SK-N-SH (cell line): ENCODE results near the gene KLHL5. TPM values are rescaled to one million over a fixed set of nuclear protein-coding genes. Genes with fewer than 3 reads are reported as not detected.

ENCODE experiments used
- CTCF ChIA-PET: fragments of 300-600, 350-600 bp; formaldehyde crosslinking; extraction: SDS; loops from one replicate; lab custom pipeline; 2021; lab: Yijun Ruan, JAX
- POLR2A ChIA-PET: fragments of 350-600 bp; sonication (Branson Sonifier 250); formaldehyde crosslinking; extraction: SDS; loops from one replicate; lab custom pipeline; 2020; ENCODE audit warnings: antibody characterized with exemption, inconsistent platforms; lab: Yijun Ruan, JAX
- DNase-seq: peaks from one replicate; pipeline ENCODE4 v3.0.0; 2012
- H2AFZ ChIP-seq: fragments of 200-600 bp; sonication (generic); 2 replicates; pipeline ENCODE4 v1.8.1; 2016; ENCODE audit warnings: antibody characterized with exemption, mild to moderate bottlenecking, low read depth
- H3F3A ChIP-seq: fragments of 200-600 bp; sonication (generic); replicated peaks from 2 replicates; pipeline ENCODE3; 2016; ENCODE audit warnings: antibody characterized with exemption, mild to moderate bottlenecking; ENCODE audit not compliant: insufficient read depth
- H3K27ac ChIP-seq, 2 experiments: fragments of 200-500 bp in 1 of 2; fragments of 200-600 bp in 1 of 2; sonication (Bioruptor generic) in 1 of 2; sonication (generic), shearing (Covaris generic) in 1 of 2; 2 replicates each; pipeline versions ENCODE4 v1.5.1 to v1.6.1; 2014 to 2016; ENCODE audit warnings: low read depth in 2 of 2, inconsistent platforms in 1 of 2, low read length in 1 of 2, mild to moderate bottlenecking in 1 of 2, mixed read lengths in 1 of 2
- H3K27me3 ChIP-seq: fragments of 200-600 bp; sonication (generic), shearing (Covaris generic); 2 replicates; pipeline ENCODE4 v1.6.1; 2016; ENCODE audit warnings: mixed run types; ENCODE audit not compliant: insufficient read depth
- H3K36me3 ChIP-seq, 2 experiments: fragments of 200-500 bp in 1 of 2; fragments of 200-600 bp in 1 of 2; sonication (Bioruptor generic) in 1 of 2; sonication (generic) in 1 of 2; replicated peaks in 1 of 2; 2 replicates each; pipeline versions ENCODE3 to v1.5.1; 2014 to 2016; ENCODE audit warnings: low read length in 1 of 2, mild to moderate bottlenecking in 1 of 2; ENCODE audit not compliant: insufficient read depth in 2 of 2, control insufficient read depth in 1 of 2
- H3K4me1 ChIP-seq, 2 experiments: fragments of 200-500 bp in 1 of 2; fragments of 200-600 bp in 1 of 2; sonication (Bioruptor generic) in 1 of 2; sonication (generic), shearing (Covaris generic) in 1 of 2; 2 replicates each; pipeline versions ENCODE4 v1.5.1 to v1.6.1; 2014 to 2016; ENCODE audit warnings: low read depth in 1 of 2, low read length in 1 of 2, mixed run types in 1 of 2; ENCODE audit not compliant: insufficient read depth in 2 of 2, control insufficient read depth in 1 of 2
- H3K4me2 ChIP-seq: fragments of 200-600 bp; sonication (generic), shearing (Covaris generic); 2 replicates; pipeline ENCODE4 v1.6.1; 2017; ENCODE audit warnings: mixed run types
- H3K4me3 ChIP-seq, 2 experiments: fragments of 200-500 bp in 1 of 2; fragments of 200-600 bp in 1 of 2; sonication (Bioruptor generic) in 1 of 2; sonication (generic), shearing (Covaris generic) in 1 of 2; 2 replicates each; pipeline versions ENCODE4 v1.5.1 to v1.8.1; 2014 to 2016; ENCODE audit warnings: low read depth in 2 of 2, inconsistent platforms in 1 of 2, low read length in 1 of 2, mild to moderate bottlenecking in 1 of 2, mixed read lengths in 1 of 2, moderate library complexity in 1 of 2
- H3K79me2 ChIP-seq: fragments of 200-600 bp; sonication (generic); 2 replicates; pipeline ENCODE4 v1.8.1; 2017; ENCODE audit warnings: mild to moderate bottlenecking; ENCODE audit not compliant: insufficient read depth
- H3K9ac ChIP-seq: fragments of 200-600 bp; sonication (generic); 2 replicates; pipeline ENCODE4 v1.6.1; 2017; ENCODE audit warnings: mixed run types
- H3K9me2 ChIP-seq: fragments of 200-600 bp; sonication (generic); 2 replicates; pipeline ENCODE4 v1.6.1; 2017; ENCODE audit warnings: mixed run types
- H3K9me3 ChIP-seq: fragments of 200-600 bp; sonication (generic); 2 replicates; pipeline ENCODE4 v1.6.1; 2017; ENCODE audit warnings: mixed run types, mild to moderate bottlenecking, moderate library complexity
- H4K20me1 ChIP-seq: fragments of 200-600 bp; sonication (generic); 2 replicates; pipeline ENCODE4 v1.6.1; 2017; ENCODE audit warnings: mild to moderate bottlenecking, mixed run types; ENCODE audit not compliant: insufficient read depth
- CTCF ChIP-seq: fragments of 200-600 bp; sonication (generic); IDR thresholded peaks from 2 replicates; pipeline ENCODE4 v1.6.1; 2017; ENCODE audit warnings: antibody characterized with exemption, mild to moderate bottlenecking, moderate library complexity
- EP300 ChIP-seq, 2 experiments: IDR thresholded peaks; 2 replicates each; pipeline versions ENCODE4 v1.4.0 to v1.6.1; 2012; ENCODE audit warnings: borderline replicate concordance in 1 of 2, low read depth in 1 of 2, low read length in 1 of 2
- EZH2phosphoT487 ChIP-seq: fragments of 200-600 bp; sonication (generic); IDR thresholded peaks from 2 replicates; pipeline ENCODE4 v1.6.1; 2017; ENCODE audit warnings: low read depth, mixed run types, mild to moderate bottlenecking, antibody characterized with exemption, moderate library complexity, borderline replicate concordance
- FOSL2 ChIP-seq: IDR thresholded peaks from 2 replicates; pipeline ENCODE4 v1.4.0; 2012; ENCODE audit warnings: low read depth, mild to moderate bottlenecking, moderate library complexity, borderline replicate concordance
- FOXJ3 ChIP-seq: sonication (generic); formaldehyde crosslinking; IDR thresholded peaks from 2 replicates; pipeline ENCODE4 v1.5.1; 2020; ENCODE audit warnings: mild to moderate bottlenecking, missing genetic modification reagents
- FOXM1 ChIP-seq: IDR thresholded peaks from 2 replicates; pipeline ENCODE4 v1.4.0; 2012; ENCODE audit warnings: low read depth, mild to moderate bottlenecking
- GABPA ChIP-seq: IDR thresholded peaks from 2 replicates; pipeline ENCODE4 v1.4.0; 2012; ENCODE audit warnings: low read depth, mild to moderate bottlenecking
- GATA2 ChIP-seq: sonication (generic); formaldehyde crosslinking; IDR thresholded peaks from 2 replicates; pipeline ENCODE4 v1.5.0; 2020; ENCODE audit warnings: mild to moderate bottlenecking, missing genetic modification reagents
- JUND ChIP-seq: IDR thresholded peaks from 2 replicates; pipeline ENCODE4 v1.4.0; 2012
- MEF2A ChIP-seq: IDR thresholded peaks from 2 replicates; pipeline ENCODE4 v1.4.0; 2012; ENCODE audit warnings: low read depth, borderline replicate concordance
- NRF1 ChIP-seq: IDR thresholded peaks from 2 replicates; pipeline ENCODE4 v1.6.1; 2012; ENCODE audit warnings: low read depth, mild to moderate bottlenecking, low read length
- POLR2AphosphoS5 ChIP-seq: IDR thresholded peaks from 2 replicates; pipeline ENCODE4 v1.6.1; 2012; ENCODE audit warnings: low read depth, low read length
- RAD21 ChIP-seq: IDR thresholded peaks from 2 replicates; pipeline ENCODE4 v1.6.1; 2012; ENCODE audit warnings: mild to moderate bottlenecking, low read length
- RCOR1 ChIP-seq: fragments of 150-350 bp; IDR thresholded peaks from 2 replicates; pipeline ENCODE4 v1.6.1; 2017; ENCODE audit warnings: antibody characterized with exemption, low read length
- RFX5 ChIP-seq: IDR thresholded peaks from 2 replicates; pipeline ENCODE4 v1.6.1; 2012; ENCODE audit warnings: mild to moderate bottlenecking, improper control_type of control experiment, low read length
- RXRA ChIP-seq: IDR thresholded peaks from 2 replicates; pipeline ENCODE4 v1.4.0; 2012; ENCODE audit warnings: low read depth, mild to moderate bottlenecking, borderline replicate concordance
- SIN3A ChIP-seq: IDR thresholded peaks from 2 replicates; pipeline ENCODE4 v1.6.1; 2012; ENCODE audit warnings: low read depth, mild to moderate bottlenecking, low read length, moderate library complexity, borderline replicate concordance
- SMC3 ChIP-seq: IDR thresholded peaks from 2 replicates; pipeline ENCODE4 v1.6.1; 2012; ENCODE audit warnings: low read depth, low read length, improper control_type of control experiment
- TAF1 ChIP-seq: IDR thresholded peaks from 2 replicates; pipeline ENCODE4 v1.6.1; 2012; ENCODE audit warnings: low read depth, mild to moderate bottlenecking, low read length, moderate library complexity, borderline replicate concordance
- TCF12 ChIP-seq: IDR thresholded peaks from 2 replicates; pipeline ENCODE4 v1.4.0; 2012
- TEAD4 ChIP-seq: IDR thresholded peaks from 2 replicates; pipeline ENCODE4 v1.4.0; 2012; ENCODE audit warnings: mild to moderate bottlenecking, borderline replicate concordance; ENCODE audit not compliant: insufficient read depth
- USF2 ChIP-seq: fragments of 150-350 bp; IDR thresholded peaks from 2 replicates; pipeline ENCODE4 v1.6.1; 2017; ENCODE audit warnings: antibody characterized with exemption, low read length, low read depth, borderline replicate concordance
- YY1 ChIP-seq: IDR thresholded peaks from 2 replicates; pipeline ENCODE4 v1.4.0; 2012; ENCODE audit warnings: low read depth, mild to moderate bottlenecking
- WGBS: methylation state at CpG from one replicate; pipeline ENCODE4 v1.1.6; 2017; ENCODE audit warnings: low lambda C conversion rate; 5-methylcytosine and 5-hydroxymethylcytosine counted together
- polyA plus RNA-seq, 3 experiments: library from polyadenylated mRNA; depleted of rRNA; stranded (reverse); fragments of >200 nt; gene quantifications; 2 replicates each; pipeline ENCODE4 v1.2.3, GENCODE V29; 2012
- TF ChIP-seq, protein P1 (sequence below): IDR thresholded peaks from 2 replicates; pipeline ENCODE4; 2012

KLHL5 gene
- polyA plus RNA-seq, 1 of the 3 experiments (the other 2 are of a cell fraction), result 33.1 TPM

- TF ChIP-seq POLR2AphosphoS5 (no peak), JUND (no peak)
Measured at GRCh38 chr4:39146211-39146610, 84.2 kb downstream of the KLHL5 start (continued).

- no peaks in the 10 kb centered on the region for H3F3A ChIP-seq
- no peak overlapping the region for H3K4me2 ChIP-seq
- H3K9ac ChIP-seq, result no peak overlapping the region
- WGBS, result 98% methylated on average over 4 of the region's 4 CpGs
- H3K27me3 ChIP-seq, result no peaks in the 10 kb centered on the region
- H3K9me2 ChIP-seq, result no peaks in the 10 kb centered on the region
- DNase-seq, result no peak
- no peaks in the 10 kb centered on the region for H4K20me1 ChIP-seq
- no peak overlapping the region for H2AFZ ChIP-seq
- ChIA-PET CTCF (no interaction called here), POLR2A (no interaction called here)
- peaks cover 0 to 8% of the 10 kb centered on the region in 2 experiments; a peak in 1 of 4 replicates for H3K4me1 ChIP-seq
- no peaks in the 10 kb centered on the region for H3K79me2 ChIP-seq
- no peak overlapping the region for H3K4me3 ChIP-seq
- TF ChIP-seq FOXM1, result no peak
- no peak for TF ChIP-seq RXRA
- no peak for TF ChIP-seq RCOR1
- no peak for TF ChIP-seq SIN3A
- no peak for TF ChIP-seq EP300 (IDR thresholded peaks at IDR 0.05; ENCODE audit: borderline replicate concordance in 1 of 2, low read depth in 1 of 2, low read length in 1 of 2)
- TF ChIP-seq TAF1, result no peak
- no peak for TF ChIP-seq FOXJ3 (CRISPR knock-in tag)
- TF ChIP-seq, protein P1, sequence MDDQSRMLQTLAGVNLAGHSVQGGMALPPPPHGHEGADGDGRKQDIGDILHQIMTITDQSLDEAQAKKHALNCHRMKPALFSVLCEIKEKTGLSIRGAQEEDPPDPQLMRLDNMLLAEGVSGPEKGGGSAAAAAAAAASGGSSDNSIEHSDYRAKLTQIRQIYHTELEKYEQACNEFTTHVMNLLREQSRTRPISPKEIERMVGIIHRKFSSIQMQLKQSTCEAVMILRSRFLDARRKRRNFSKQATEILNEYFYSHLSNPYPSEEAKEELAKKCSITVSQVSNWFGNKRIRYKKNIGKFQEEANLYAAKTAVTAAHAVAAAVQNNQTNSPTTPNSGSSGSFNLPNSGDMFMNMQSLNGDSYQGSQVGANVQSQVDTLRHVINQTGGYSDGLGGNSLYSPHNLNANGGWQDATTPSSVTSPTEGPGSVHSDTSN, result no peak
- TF ChIP-seq SMC3, result no peak
- TF ChIP-seq GABPA, result no peak
- TF ChIP-seq TEAD4, result no peak
- TF ChIP-seq NRF1, result no peak
- no peak for TF ChIP-seq YY1
- TF ChIP-seq POLR2AphosphoS5, result no peak
- no peak overlapping the region for H3K27ac ChIP-seq
- no peaks in the 10 kb centered on the region for H3K9me3 ChIP-seq
- no peaks in the 10 kb centered on the region for H3K36me3 ChIP-seq
Measured at GRCh38 chr4:39154009-39154408, 92.0 kb downstream of the KLHL5 start.

DNA sequence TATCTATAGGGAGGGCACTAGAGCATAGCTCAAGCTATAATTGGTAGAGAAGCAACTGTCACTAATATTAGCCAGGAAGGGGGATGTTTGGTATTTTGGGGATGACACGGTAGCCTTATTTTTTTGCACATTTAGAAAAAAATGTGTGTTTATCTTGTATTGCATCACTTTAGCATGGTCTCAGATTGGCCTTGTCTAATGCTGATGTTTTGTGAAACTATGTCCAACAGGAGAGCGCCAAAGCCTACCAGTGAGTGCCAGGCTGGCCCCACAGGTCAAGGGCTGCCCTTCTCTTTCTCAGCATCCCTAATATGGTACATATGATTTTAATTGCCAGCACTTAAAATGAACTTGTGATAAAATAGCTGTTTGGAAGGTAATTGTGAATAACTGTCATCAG lies 95.5 kb downstream of the KLHL5 start:
- Histone ChIP-seq H4K20me1 (no peaks in the 10 kb centered on the region), H3K4me3 (no peak overlapping the region), H3K36me3 (no peaks in the 10 kb centered on the region), H3K4me2 (no peak overlapping the region), H3K79me2 (no peaks in the 10 kb centered on the region), H3K27me3 (no peaks in the 10 kb centered on the region), H3K9ac (no peak overlapping the region), H3K4me1 (no peaks in the 10 kb centered on the region), H3K9me2 (no peaks in the 10 kb centered on the region), H3F3A (peaks cover 5% of the 10 kb centered on the region), H3K27ac (no peak overlapping the region), H3K9me3 (no peaks in the 10 kb centered on the region), H2AFZ (no peak overlapping the region)
- CTCF ChIA-PET, result interaction anchor here (0.7 to 1.4 kb wide), 2 partner anchors 22 to 58 kb away, joined by 3 read pairs; no protein-coding TSS in a partner anchor
- POLR2A ChIA-PET, result no interaction called here
- no peak for DNase-seq
- TF ChIP-seq GATA2 (CRISPR knock-in tag), result no peak
- no peak for TF ChIP-seq RXRA
- no peak for TF ChIP-seq SIN3A
- TF ChIP-seq FOSL2, result no peak
- no peak for TF ChIP-seq RAD21
- no peak for TF ChIP-seq USF2
- TF ChIP-seq TEAD4, result no peak
- TF ChIP-seq FOXJ3 (CRISPR knock-in tag), result no peak
- no peak for TF ChIP-seq FOXM1
- no peak for TF ChIP-seq TCF12
- no peak for TF ChIP-seq NRF1
- TF ChIP-seq MEF2A, result no peak
- TF ChIP-seq CTCF, result no peak
- TF ChIP-seq EZH2phosphoT487, result no peak
- no peak for TF ChIP-seq GABPA
- no peak for TF ChIP-seq RCOR1
- TF ChIP-seq RFX5, result no peak
- 100% methylated on average over 2 of the region's 2 CpGs for WGBS
